Natural killer cell treated with Interleukin-12 subunit alpha and Interleukin-12 subunit beta and Interleukin-15 and Interleukin-18, amount 100 ng/mL, for 72 hours (primary cell): Measurements from ENCODE around the gene DUXA. TPM values are rescaled to one million over a fixed set of nuclear protein-coding genes. Genes with fewer than 3 reads are reported as not detected.
"Not testable (repeated sequence)": the region's sequence is repeated elsewhere in the genome, so short reads cannot be mapped to it uniquely, and the experiment has no call there.

Experiments used
- ATAC-seq, 2 donors: fragments of 150-1000 bp; cut with Tn5 transposase in 1 of 2; sonication (Bioruptor Pico), chemical (Tn5 transposase) in 1 of 2; 2 replicates each; pipeline ENCODE4 v1.10.0; 2021
- DNase-seq: peaks from one replicate; pipeline ENCODE4 v3.0.0; 2022; ENCODE audit warnings: low spot score
- H3K27ac Mint-ChIP-seq, 2 donors: 1 replicate in 1 of 2; 2 replicates in 1 of 2; pipeline ENCODE4 v1.8.0; 2022; ENCODE audit warnings: mixed read lengths in 2 of 2, mild to moderate bottlenecking in 1 of 2, moderate library complexity in 1 of 2
- H3K27me3 Mint-ChIP-seq, 2 donors: 1 replicate in 1 of 2; 2 replicates in 1 of 2; pipeline ENCODE4 v1.8.0; 2022; ENCODE audit warnings: mixed read lengths in 2 of 2
- H3K36me3 Mint-ChIP-seq: one replicate; pipeline ENCODE4 v1.8.0; 2022; ENCODE audit warnings: mixed read lengths
- H3K4me1 Mint-ChIP-seq, 2 donors: 1 replicate in 1 of 2; 2 replicates in 1 of 2; pipeline ENCODE4 v1.8.0; 2022; ENCODE audit warnings: low read depth in 2 of 2, mixed read lengths in 2 of 2, mild to moderate bottlenecking in 1 of 2
- H3K4me3 Mint-ChIP-seq: one replicate; pipeline ENCODE4 v1.8.0; 2022; ENCODE audit warnings: mixed read lengths
- H3K9me3 Mint-ChIP-seq: 2 replicates; pipeline ENCODE4 v1.8.0; 2022; ENCODE audit warnings: mixed read lengths
- total RNA-seq, 2 donors: library from RNA; stranded (reverse); gene quantifications; one replicate each; pipeline ENCODE4 v1.2.3, GENCODE V29; 2022

Gene DUXA
- total RNA-seq, 2 donors from 2014 or later: not detected

DNA sequence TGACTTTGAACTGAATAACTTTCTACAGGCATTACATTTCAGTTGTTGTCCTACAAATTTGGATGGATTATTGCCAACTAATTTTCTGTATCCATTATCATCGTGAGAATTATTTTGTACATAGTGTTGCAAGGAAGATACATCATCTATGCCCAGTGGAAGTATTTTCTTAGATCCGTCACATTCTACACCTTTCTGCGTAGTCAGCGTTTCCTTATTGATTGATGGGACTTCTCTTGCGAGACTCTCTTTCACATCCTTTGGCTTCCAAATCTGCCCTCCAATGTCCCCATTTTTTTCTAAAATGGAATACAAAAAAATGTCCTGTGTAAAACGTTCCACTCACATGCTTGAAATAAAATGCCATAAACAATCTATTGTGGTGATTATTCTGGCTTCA, 31.5 kb downstream of the DUXA start:
- Mint-ChIP-seq H3K27me3 (no peaks in the 10 kb centered on the region), H3K9me3 (peaks cover 11% of the 10 kb centered on the region), H3K36me3 (peaks cover 33% of the 10 kb centered on the region), H3K4me1 (no peaks in the 10 kb centered on the region), H3K4me3 (no peak overlapping the region), H3K27ac (no peak overlapping the region)
- DNase-seq (no peak), ATAC-seq (no peak)

DNA sequence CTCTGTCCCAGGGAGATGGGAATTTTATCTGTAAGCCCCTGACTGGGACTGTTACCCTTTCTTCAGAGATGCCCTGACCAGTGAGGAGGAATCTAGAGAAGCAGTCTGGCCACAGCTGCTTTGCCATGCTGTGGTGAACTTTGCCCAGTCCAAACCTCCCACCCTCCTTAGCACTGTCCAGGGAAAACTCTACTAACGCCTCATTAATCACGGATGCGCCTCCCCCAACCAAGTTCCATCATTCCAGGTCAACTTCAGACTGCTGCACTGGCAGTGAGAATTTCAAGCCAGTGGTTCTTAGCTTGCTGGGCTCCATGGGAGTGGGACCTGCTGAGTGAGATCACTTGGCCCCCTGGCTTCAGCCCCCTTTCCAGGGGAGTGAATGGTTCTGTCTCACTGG, 39.9 kb downstream of the DUXA start:
- H3K27ac Mint-ChIP-seq, H3K4me1 Mint-ChIP-seq, ATAC-seq, H3K27me3 Mint-ChIP-seq, H3K4me3 Mint-ChIP-seq, DNase-seq: not testable (repeated sequence)
- H3K9me3 Mint-ChIP-seq: peaks cover 28% of the 10 kb centered on the region
- peaks cover 43% of the 10 kb centered on the region for H3K36me3 Mint-ChIP-seq

GRCh38 chr19:57123882-57124281, 43.4 kb downstream of the DUXA start:
- no peak overlapping the region for H3K4me3 Mint-ChIP-seq
- no peak for ATAC-seq
- peaks cover 15% of the 10 kb centered on the region for H3K9me3 Mint-ChIP-seq
- no peaks in the 10 kb centered on the region for H3K27me3 Mint-ChIP-seq
- H3K27ac Mint-ChIP-seq: no peak overlapping the region
- peaks cover 25% of the 10 kb centered on the region for H3K36me3 Mint-ChIP-seq
- no peaks in the 10 kb centered on the region for H3K4me1 Mint-ChIP-seq
- no peak for DNase-seq

DNA sequence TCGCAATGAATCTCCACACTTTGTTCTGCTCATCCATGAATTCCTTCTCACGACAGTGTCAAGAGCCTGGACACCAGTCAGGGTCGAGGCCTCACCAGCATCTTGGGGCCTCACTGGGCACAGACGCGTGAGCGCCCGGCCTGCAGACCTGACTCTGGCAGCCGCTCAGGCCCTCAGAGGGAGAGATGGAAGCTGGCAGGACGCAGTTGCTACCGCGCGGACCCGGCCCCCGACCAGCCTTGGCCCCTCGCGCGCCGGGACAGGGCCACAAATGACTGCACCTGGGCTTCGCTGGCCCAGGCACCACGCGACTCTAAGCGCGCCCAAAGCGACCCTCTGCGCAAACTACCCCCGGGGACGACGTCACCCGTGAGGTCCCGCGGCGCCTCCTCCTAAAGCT, 48.4 kb downstream of the DUXA start:
- Mint-ChIP-seq H3K9me3 (peaks cover 6% of the 10 kb centered on the region), H3K27me3 (no peaks in the 10 kb centered on the region), H3K36me3 (peaks cover 12% of the 10 kb centered on the region), H3K4me1 (no peaks in the 10 kb centered on the region), H3K4me3 (no peak overlapping the region), H3K27ac (no peak overlapping the region)
- no peak for DNase-seq
- no peak for ATAC-seq

DNA sequence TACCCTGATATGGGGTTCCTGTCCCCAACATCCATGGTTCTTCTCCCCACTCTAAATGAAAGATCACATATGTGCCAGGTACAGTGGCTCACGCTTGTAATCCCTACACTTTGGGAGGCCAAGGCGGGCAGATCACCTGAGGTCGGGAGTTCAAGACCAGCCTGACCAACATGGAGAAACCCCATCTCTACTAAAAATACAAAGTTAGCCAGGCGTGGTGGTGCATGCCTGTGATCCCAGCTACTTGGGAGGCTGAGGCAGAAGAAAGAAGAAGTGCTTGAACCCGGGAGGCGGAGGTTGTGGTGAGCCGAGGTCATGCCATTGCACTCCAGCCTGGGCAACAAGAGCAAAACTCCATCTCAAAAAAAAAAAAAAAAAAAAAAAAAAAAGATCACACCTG, 53.8 kb downstream of the DUXA start:
- not testable (repeated sequence) for DNase-seq, H3K4me3 Mint-ChIP-seq, H3K9me3 Mint-ChIP-seq, H3K27ac Mint-ChIP-seq, H3K27me3 Mint-ChIP-seq, ATAC-seq, H3K4me1 Mint-ChIP-seq
- H3K36me3 Mint-ChIP-seq: peaks cover 20% of the 10 kb centered on the region

GRCh38 chr19:57111329-57111644, 56.0 kb downstream of the DUXA start:
- ATAC-seq (no peak), DNase-seq (no peak)
- Mint-ChIP-seq H3K9me3 (peaks cover 8% of the 10 kb centered on the region), H3K27ac (no peak overlapping the region), H3K27me3 (peaks cover 3 to 7% of the 10 kb centered on the region in 2 donors), H3K4me1 (no peaks in the 10 kb centered on the region), H3K36me3 (peaks cover 20% of the 10 kb centered on the region), H3K4me3 (no peak overlapping the region)

DNA sequence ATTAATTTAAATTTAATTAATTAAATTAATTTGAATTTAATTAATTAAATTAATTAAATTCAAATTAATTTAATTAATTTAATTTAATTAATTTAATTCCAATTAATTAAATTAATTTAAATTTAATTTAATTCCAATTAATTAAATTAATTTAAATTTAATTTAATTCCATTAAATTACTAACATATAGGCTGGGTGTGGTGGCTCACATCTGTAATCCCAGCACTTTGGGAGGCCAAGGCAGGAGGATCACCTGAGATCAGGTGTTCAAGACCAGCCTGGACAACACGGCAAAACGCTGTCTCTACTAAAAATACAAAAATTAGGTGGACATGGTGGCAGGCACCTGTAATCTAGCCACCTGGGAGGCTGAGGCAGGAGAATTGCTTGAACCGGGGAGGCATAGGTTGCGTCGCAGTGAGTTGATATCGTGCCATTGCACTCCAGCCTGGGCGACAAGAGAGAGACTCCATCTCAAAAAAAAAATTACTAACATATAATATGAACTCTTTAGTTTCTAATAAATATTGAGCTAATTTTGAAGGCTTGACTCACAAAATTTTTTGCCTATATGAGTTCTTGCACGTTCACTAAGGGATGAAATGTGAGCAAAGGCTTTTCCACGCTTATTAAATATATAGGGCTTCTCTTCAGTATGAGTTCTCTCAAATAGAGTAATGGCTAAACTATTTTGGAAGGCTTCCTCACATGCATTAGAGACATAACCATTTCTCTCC, 56.5 kb downstream of the DUXA start:
- Mint-ChIP-seq H3K9me3 (peaks cover 8% of the 10 kb centered on the region), H3K27me3 (peaks cover 3 to 7% of the 10 kb centered on the region in 2 donors), H3K4me1 (no peaks in the 10 kb centered on the region), H3K36me3 (peaks cover 20% of the 10 kb centered on the region), H3K4me3 (no peak overlapping the region), H3K27ac (no peak overlapping the region)
- ATAC-seq (no peak), DNase-seq (no peak)

GRCh38 chr19:57106722-57107235, 60.5 kb downstream of the DUXA start:
- peaks cover 6 to 12% of the 10 kb centered on the region in 2 donors for H3K4me1 Mint-ChIP-seq
- no peak for DNase-seq
- H3K4me3 Mint-ChIP-seq: no peak overlapping the region
- H3K36me3 Mint-ChIP-seq: peaks cover 6% of the 10 kb centered on the region
- no peak overlapping the region for H3K27ac Mint-ChIP-seq
- H3K27me3 Mint-ChIP-seq: peaks cover 7 to 18% of the 10 kb centered on the region in 2 donors
- ATAC-seq: no peak
- peaks cover 3% of the 10 kb centered on the region for H3K9me3 Mint-ChIP-seq

- H3K9me3 Mint-ChIP-seq: no peaks in the 10 kb centered on the region
- no peak for DNase-seq
- H3K27me3 Mint-ChIP-seq: peaks cover 7 to 18% of the 10 kb centered on the region in 2 donors
- ATAC-seq: no peak
- peaks cover 6% of the 10 kb centered on the region for H3K36me3 Mint-ChIP-seq
- no peak overlapping the region for H3K27ac Mint-ChIP-seq
- peaks cover 6 to 12% of the 10 kb centered on the region in 2 donors for H3K4me1 Mint-ChIP-seq
- H3K4me3 Mint-ChIP-seq: no peak overlapping the region
These were observed 61.1 kb downstream of the DUXA start for GRCh38 chr19:57105976-57106721.

Other genes with a start within 250 kb of the DUXA start
- not detected for gene USP29, start 47.5 kb downstream of the DUXA start, total RNA-seq
- gene ZIM3, start 22.3 kb downstream of the DUXA start, total RNA-seq: not detected
- gene ZNF264, start 24.0 kb upstream of the DUXA start, total RNA-seq: 10 to 100 TPM; 40.0 to 40.6 TPM
- gene AURKC, start 63.5 kb upstream of the DUXA start, total RNA-seq: 1 to 10 TPM; 1.0 to 2.0 TPM
- 10 to 100 TPM; 14.7 to 15.5 TPM for gene ZNF805, start 73.1 kb upstream of the DUXA start, total RNA-seq
- gene ZNF460, start 113.0 kb upstream of the DUXA start, total RNA-seq: 100 to 1,000 TPM in 1 of 2 donors, 10 to 100 TPM in 1; 57.5 to 106 TPM
- 1 to 10 TPM; 5.9 to 7.2 TPM for gene ZNF543, start 153.0 kb upstream of the DUXA start, total RNA-seq
- 1 to 10 TPM; 4.7 to 9.8 TPM for gene ZNF304, start 183.8 kb upstream of the DUXA start, total RNA-seq
- gene TRAPPC2B, start 196.1 kb upstream of the DUXA start, total RNA-seq: 1 to 10 TPM; 3.5 to 5.2 TPM
- gene ZNF547, start 196.1 kb upstream of the DUXA start, total RNA-seq: 1 to 10 TPM; 2.2 to 3.0 TPM
- gene ZNF548, start 222.4 kb upstream of the DUXA start, total RNA-seq: 10 to 100 TPM; 18.9 to 22.0 TPM
- 10 to 100 TPM; 10.6 to 11.1 TPM for gene ZNF17, start 243.7 kb upstream of the DUXA start, total RNA-seq